Lower leg skin (tissue), 4 donors: ENCODE measurements around the gene WNT2B. TPM values are rescaled to one million over a fixed set of nuclear protein-coding genes. Genes with fewer than 3 reads are reported as not detected.

Experiments
- DNase-seq, 2 donors: peaks; one replicate each; pipeline ENCODE4 v3.0.0-alpha.2; 2019; ENCODE audit warnings: low spot score in 2 of 2
- H3K4me3 ChIP-seq: fragments of 200-600 bp; sonication (generic); 2 replicates; pipeline ENCODE4 v1.5.1; 2017; ENCODE audit warnings: mild to moderate bottlenecking, low read depth; ENCODE audit not compliant: poor library complexity, severe bottlenecking
- CTCF ChIP-seq, 3 donors: fragments of 450-650 bp; IDR thresholded peaks; one replicate each; pipeline ENCODE4 v1.5.1; 2016; ENCODE audit warnings: antibody characterized with exemption in 3 of 3, mild to moderate bottlenecking in 3 of 3, moderate library complexity in 2 of 3
- POLR2A ChIP-seq, 2 donors: fragments of 450-650 bp; IDR thresholded peaks; one replicate each; pipeline ENCODE4 v1.6.1; 2016 to 2017; ENCODE audit warnings: antibody characterized with exemption in 2 of 2, mild to moderate bottlenecking in 1 of 2, moderate library complexity in 1 of 2
- WGBS, 2 donors: methylation state at CpG; one replicate each; pipeline ENCODE4 v1.1.5; 2018; 5-methylcytosine and 5-hydroxymethylcytosine counted together
- intact Hi-C: fragments of 100-400 bp; cut with DNase I; formaldehyde crosslinking; loops from one replicate; pipeline ENCODE4 v1.15.0; 2023; ENCODE audit warnings: low total_unique reads
- total RNA-seq, 4 donors: library from RNA; depleted of rRNA; stranded (reverse); fragments of >200 nt; gene quantifications; one replicate each; pipeline ENCODE4 v1.1.0, GENCODE V29; 2016

The WNT2B gene
- total RNA-seq, 4 donors from 2014 or later: 20.2 to 37.7 (median 23.4) TPM

DNA sequence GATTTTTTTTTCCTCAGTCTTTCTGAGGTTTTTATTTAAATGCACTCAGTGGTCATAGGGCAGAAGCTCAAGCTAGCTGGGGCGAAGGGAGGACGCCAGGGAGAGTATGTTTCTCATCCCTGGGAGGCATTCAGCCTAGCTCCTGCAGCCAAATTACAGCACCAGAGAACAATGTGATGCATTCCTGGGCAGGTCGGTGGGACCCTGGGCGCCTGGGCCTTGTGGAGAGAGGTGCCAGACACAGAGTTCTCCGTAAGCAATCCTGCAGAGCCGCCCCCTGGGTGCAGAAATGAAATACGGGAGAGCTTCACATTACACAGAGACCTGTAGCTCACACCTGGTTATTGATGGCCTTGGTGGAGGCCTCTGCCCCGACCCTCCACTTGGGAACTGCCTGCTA lies 15.5 kb downstream of the WNT2B start:
- DNase-seq: no peak
- H3K4me3 ChIP-seq: no peak overlapping the region
- TF ChIP-seq POLR2A (IDR thresholded peaks at IDR 0.05) (no peak), CTCF (IDR thresholded peaks at IDR 0.05) (no peak)
- 53 to 61% methylated on average over 8 of the region's 8 CpGs for WGBS, 2 donors
- intact Hi-C loops: no loop called here

- intact Hi-C loops: no loop called here
- DNase-seq: no peak
- WGBS, 2 donors: 93 to 94% methylated on average over 1 of the region's 1 CpG
- H3K4me3 ChIP-seq: no peak overlapping the region
- TF ChIP-seq POLR2A (IDR thresholded peaks at IDR 0.05) (no peak), CTCF (IDR thresholded peaks at IDR 0.05) (no peak)
Measured at GRCh38 chr1:112524986-112525385, 16.2 kb downstream of the WNT2B start.

- H3K4me3 ChIP-seq: no peak overlapping the region
- TF ChIP-seq POLR2A (IDR thresholded peaks at IDR 0.05) (no peak), CTCF (IDR thresholded peaks at IDR 0.05) (no peak)
- intact Hi-C loops: no loop called here
- DNase-seq: no peak
- WGBS, 2 donors: 62 to 76% methylated on average over 4 of the region's 4 CpGs
Measured at GRCh38 chr1:112527266-112528010, 18.7 kb downstream of the WNT2B start.

DNA sequence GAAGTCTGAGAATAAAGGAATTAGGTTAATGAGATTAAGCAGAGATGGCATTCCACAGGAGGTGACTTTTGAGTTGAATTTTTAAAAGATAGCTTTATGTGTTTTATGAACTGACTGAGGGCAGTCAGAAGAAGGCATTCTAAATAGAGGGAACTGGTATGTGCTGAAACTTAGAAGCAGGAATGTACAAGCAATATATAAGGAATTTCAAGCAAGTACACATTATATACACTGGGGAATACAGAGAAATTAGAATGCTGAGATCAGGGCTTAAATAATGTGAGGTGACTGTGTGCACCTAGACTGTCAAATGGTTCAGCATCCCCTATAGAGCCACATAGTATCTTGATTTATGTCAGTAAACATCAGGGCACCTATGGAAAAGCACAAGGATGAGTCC lies 19.3 kb downstream of the WNT2B start:
- H3K4me3 ChIP-seq: no peak overlapping the region
- DNase-seq: no peak
- TF ChIP-seq CTCF (IDR thresholded peaks at IDR 0.05): no peak
- no peak for TF ChIP-seq POLR2A (IDR thresholded peaks at IDR 0.05)
- intact Hi-C loops: no loop called here

GRCh38 chr1:112529301-112529700 lies 20.5 kb downstream of the WNT2B start:
- intact Hi-C loops: no loop called here
- no peak overlapping the region for H3K4me3 ChIP-seq
- TF ChIP-seq POLR2A (IDR thresholded peaks at IDR 0.05) (no peak), CTCF (IDR thresholded peaks at IDR 0.05) (no peak)
- no peak for DNase-seq

- H3K4me3 ChIP-seq: no peak overlapping the region
- no peak for DNase-seq
- intact Hi-C loops: no loop called here
- TF ChIP-seq POLR2A (IDR thresholded peaks at IDR 0.05): no peak
- TF ChIP-seq CTCF (IDR thresholded peaks at IDR 0.05): no peak
Measured at GRCh38 chr1:112530832-112531231, 22.1 kb downstream of the WNT2B start.
